ENCODE measurements around the gene FGD5.

The FGD5 gene

DNA sequence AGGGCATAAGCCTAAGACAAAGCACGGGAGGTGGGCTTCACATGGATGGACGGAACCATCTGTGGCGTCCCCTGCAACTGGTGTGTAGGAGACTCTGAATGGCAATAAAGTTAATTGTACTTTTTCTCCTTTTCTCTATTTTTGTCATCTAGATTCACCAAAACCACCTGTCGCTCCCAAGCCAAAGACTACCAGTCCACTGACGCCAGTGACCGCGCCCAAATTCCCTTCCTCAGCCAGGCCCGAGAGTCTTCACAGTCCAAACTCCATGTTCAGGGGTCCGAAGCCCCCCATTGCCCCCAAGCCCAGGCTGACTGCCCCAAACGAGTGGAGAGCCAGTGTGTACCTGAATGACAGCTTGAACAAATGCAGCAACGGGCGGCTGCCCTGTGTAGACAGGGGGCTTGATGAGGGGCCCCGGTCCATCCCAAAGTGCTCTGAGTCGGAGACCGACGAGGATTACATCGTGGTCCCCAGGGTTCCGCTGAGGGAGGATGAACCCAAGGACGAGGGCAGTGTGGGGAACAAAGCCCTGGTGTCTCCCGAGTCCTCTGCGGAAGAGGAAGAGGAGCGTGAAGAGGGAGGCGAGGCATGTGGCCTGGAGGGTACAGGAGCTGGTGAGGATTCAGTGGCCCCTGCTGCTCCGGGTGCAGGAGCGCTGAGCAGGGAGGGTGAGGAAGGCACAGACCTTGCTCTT is at the start of gene FGD5:
Gene FGD5 (plus strand): TSS at position 159 of the 697 bp plus-strand sequence. CDS start 110 bp downstream, at position 269.
- DNase-seq (ENCODE audit: low spot score): no peak

DNA sequence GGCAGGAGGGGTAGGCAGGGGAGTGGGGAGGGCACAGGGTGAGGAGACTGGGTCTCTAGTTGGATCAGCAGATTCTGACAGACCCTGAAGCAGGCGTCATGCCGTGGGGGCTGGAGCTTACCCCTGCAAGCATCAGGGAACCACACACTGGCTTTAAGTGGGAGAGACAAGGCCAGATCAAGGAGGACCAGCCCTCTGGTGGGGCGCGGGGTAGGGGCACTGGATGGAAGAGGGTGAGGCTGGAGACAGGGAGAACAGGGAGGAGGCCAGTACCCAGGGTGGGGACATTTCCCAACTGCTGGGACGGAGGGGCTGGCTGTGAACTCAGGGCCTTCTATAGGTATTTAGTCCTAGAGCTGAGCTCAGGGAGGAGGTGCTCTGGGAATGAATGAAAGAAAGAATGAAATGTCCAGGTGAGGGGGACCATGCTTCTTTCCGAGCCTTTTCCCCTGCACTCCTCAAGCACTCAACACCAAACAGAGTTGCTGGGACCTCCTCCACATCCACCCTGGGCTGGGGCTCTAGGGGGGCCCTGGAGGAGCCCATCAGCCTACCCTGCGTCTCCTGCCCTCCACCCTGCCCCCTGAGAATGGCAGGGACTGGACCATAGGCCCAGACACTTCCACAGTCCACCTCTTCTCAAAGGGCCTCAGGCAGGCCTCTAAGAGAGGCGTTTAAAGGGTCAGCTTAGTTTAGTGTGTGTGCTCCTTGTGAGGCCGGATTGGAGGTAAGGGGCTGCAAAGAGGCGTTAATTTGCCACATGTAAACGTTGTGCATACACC is 49.0 kb upstream of the FGD5 start:
- no peak for DNase-seq (ENCODE audit: low spot score)

DNA sequence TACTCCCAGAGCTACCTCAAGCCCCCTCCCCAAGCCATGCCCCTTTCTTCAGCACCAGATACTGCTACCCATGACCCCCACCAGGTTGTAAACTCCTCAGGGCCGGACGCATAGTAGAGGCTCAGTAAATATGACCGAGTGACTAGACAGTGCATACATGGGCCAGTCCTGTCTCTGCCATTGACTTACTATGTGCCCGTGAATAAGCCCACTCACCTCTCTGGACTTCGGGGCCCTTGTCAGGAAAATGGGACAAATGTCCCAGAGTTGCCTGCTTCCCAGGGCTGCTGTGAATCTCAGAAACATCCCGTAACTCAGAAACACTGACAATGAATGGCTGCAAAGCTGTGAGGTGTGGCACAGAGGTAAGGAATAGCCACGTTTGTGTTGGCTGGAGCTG is 48.2 kb upstream of the FGD5 start:
- DNase-seq (ENCODE audit: low spot score): no peak

GRCh38 chr3:14771593-14772497 is 46.9 kb upstream of the FGD5 start:
- DNase-seq (ENCODE audit: low spot score): no peak

DNA sequence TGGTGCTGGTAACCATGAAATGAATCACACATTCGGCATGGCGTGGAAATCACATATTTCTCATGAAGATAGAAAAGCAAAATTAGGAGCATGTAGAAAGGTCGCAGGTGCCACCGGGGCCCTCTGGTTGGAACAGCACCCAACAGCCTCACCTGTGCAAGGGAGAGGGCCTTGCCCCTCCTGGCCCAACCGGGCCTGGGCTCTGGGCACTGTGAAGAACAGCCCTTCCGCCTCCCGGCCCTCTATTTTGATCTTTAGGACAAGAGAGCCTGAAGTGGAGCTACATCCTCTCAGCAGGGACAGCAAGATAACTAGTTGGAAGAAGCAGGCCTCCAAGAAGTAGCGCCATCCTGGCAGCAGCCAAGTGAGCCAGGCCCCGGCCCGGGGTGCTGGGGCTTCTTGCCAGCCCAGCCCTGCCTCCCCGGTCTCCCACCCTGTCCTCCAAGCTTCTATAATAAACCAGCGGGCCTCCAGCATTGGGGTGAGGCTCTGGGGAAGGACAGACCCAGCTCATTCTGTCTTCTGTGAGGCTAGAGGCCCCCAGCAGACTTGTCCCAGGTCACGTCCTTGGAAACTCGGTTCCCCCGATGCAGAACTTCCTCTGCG is 46.1 kb upstream of the FGD5 start:
- no peak for DNase-seq (ENCODE audit: low spot score)

- DNase-seq (ENCODE audit: low spot score): no peak
These were observed 45.5 kb upstream of the FGD5 start for GRCh38 chr3:14773281-14773680.

- DNase-seq (ENCODE audit: low spot score): no peak
These were observed 45.1 kb upstream of the FGD5 start for GRCh38 chr3:14773691-14774128.

DNA sequence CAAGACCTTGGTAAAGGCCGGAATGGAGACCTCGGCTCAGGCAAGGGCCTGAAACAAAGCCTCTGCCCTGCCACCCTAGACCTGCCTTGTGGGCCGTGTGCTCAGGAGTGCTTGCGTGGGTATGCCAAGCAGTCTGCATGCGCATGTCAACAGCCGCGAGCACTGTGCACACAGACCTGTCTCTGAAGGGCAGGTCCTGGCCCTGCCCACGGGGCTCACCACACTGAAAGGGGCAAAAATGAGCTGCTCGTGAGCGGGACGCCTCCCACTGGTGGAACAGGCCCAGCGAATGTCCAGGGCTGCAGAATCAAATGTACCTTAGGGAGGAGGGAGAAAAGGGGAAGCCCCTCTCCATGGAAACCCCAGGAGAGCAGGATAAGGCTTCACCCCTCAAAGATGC is 44.3 kb upstream of the FGD5 start:
- DNase-seq (ENCODE audit: low spot score): no peak

GRCh38 chr3:14775011-14775410 is 43.8 kb upstream of the FGD5 start:
- no peak for DNase-seq (ENCODE audit: low spot score)

- DNase-seq (ENCODE audit: low spot score): no peak
These were observed 43.2 kb upstream of the FGD5 start for GRCh38 chr3:14775563-14775962.

DNA sequence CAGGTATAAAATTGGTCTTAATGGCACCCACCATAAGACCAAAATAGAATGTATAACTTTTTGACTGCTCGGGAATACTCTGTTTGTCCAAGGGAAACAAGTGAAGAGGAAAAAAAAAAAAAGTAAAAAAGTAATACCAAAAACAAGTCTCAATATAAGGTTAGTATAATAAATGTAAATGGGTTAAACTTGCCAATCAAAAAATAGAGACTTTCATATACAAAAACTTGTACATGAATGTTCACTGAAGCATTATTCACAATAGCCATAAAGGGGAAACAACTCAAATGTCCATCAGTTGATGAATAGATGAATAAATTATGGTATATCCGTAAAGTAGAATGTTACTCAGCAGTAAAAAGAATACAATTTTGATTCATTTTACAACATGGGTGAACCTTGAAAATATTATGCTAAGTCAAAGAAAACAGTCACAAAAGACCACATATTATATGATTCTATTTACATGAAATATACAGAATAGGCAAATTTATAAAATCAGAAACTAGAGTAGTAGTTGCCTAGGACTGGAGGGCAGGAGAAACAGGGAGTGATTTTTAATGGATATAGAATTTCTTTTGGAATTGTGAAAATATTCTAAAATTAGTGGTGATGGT is 39.6 kb upstream of the FGD5 start:
- DNase-seq (ENCODE audit: low spot score): no peak

GRCh38 chr3:14780927-14781507 is 37.7 kb upstream of the FGD5 start:
- DNase-seq (ENCODE audit: low spot score): no peak

DNA sequence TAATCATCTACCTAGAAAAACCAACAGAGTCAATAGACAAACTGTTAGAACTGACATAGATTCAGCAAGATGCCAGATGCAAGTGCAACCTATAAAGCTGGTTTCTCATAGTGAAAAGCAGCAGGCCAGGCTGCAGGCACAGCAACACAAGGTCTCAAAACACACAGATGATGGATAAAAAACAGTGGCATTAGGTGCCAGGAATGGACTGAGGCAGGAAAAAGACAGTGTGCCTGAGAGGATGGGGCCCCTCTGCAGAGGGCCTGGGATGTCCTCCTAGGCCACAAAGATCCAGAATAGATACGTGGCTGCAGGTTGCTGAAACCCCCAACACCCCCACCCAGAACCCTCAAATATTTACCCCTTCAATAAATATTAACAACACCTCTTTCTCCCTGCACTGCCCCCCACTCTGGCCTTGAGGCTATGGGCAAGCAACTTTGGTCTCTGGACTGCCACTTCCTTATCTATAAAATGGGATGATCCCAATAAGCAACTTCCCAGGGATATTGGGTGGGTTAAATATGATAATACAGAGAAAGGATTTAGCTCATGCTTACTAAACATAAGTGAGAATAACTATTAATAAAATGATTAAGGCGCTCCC is 35.2 kb upstream of the FGD5 start:
- no peak for DNase-seq (ENCODE audit: low spot score)

DNA sequence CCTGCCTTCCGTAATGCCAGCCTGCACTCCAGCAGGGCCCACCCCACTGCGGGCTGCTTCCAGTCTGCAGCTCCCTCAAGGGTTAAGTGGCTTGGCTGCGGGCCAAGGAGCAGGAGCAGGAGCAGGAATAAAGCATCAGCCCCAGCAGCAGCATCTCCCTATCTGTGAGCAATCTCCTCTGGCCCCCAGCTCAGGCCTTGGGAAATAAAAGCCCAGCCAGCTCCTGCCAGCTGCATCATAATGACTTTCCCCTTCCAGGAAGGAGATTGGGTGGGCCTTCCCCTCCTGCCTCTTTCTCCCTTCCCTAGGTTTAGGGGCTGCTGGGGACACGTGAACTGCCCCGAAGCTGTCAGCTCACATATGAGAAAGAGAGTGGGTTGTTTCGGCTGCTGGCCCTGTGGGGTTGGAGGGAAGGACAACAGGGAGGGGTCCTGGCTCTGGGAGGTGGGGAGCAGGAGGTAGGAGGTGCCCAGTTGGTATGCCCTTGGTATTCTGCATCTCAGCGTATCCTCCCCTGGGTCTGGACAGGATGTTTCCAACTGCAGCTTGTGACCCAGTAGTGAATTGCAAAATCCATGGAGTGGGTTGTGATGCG is 34.6 kb upstream of the FGD5 start:
- peak; percentile 17 for DNase-seq (ENCODE audit: low spot score)

- no peak for DNase-seq (ENCODE audit: low spot score)
These were observed 33.3 kb upstream of the FGD5 start for GRCh38 chr3:14785207-14786155.

DNA sequence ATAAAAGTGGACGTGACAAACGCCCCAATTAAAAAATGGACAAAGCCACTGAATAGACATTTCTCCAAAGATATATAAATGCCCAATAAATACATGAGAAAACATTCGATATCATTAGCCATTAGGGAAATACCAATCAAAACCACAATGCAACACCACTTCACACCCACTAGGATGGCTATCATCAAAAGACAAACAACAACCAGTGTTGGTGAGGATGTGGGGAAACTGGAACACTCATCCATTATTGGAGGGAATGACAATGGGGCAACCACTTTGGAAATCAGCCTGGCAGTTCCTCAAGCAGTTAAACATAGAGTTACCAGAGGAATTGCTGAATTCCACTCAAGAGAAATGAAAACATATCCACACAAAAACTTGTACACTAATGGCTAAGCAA is 32.4 kb upstream of the FGD5 start:
- DNase-seq (ENCODE audit: low spot score): no peak

- DNase-seq (ENCODE audit: low spot score): no peak
These were observed 31.1 kb upstream of the FGD5 start for GRCh38 chr3:14787630-14788029.

GRCh38 chr3:14788644-14789043 is 30.1 kb upstream of the FGD5 start:
- DNase-seq (ENCODE audit: low spot score): no peak

GRCh38 chr3:14789221-14789620 is 29.5 kb upstream of the FGD5 start:
- no peak for DNase-seq (ENCODE audit: low spot score)
